IPS-15b (cell line): ENCODE measurements around the gene MYO10.

Experiments used
- H3K27me3 ChIP-seq: one replicate; pipeline ENCODE4 v1.6.1; 2013; ENCODE audit warnings: low read length; ENCODE audit not compliant: control insufficient read depth, insufficient read depth
- H3K36me3 ChIP-seq: one replicate; pipeline ENCODE4 v1.6.1; 2013; ENCODE audit warnings: low read length; ENCODE audit not compliant: control insufficient read depth, insufficient read depth
- H3K4me1 ChIP-seq: one replicate; pipeline ENCODE4 v1.6.1; 2013; ENCODE audit warnings: mild to moderate bottlenecking, low read length; ENCODE audit not compliant: control insufficient read depth, insufficient read depth
- H3K4me3 ChIP-seq: one replicate; pipeline ENCODE4 v1.5.1; 2013; ENCODE audit warnings: low read depth, low read length
- H3K9ac ChIP-seq: one replicate; pipeline ENCODE4 v1.6.1; 2013; ENCODE audit warnings: low read depth, mild to moderate bottlenecking, low read length
- H3K9me3 ChIP-seq: one replicate; pipeline ENCODE4 v1.6.1; 2013; ENCODE audit warnings: mild to moderate bottlenecking, low read length; ENCODE audit not compliant: control insufficient read depth, insufficient read depth

The MYO10 gene

DNA sequence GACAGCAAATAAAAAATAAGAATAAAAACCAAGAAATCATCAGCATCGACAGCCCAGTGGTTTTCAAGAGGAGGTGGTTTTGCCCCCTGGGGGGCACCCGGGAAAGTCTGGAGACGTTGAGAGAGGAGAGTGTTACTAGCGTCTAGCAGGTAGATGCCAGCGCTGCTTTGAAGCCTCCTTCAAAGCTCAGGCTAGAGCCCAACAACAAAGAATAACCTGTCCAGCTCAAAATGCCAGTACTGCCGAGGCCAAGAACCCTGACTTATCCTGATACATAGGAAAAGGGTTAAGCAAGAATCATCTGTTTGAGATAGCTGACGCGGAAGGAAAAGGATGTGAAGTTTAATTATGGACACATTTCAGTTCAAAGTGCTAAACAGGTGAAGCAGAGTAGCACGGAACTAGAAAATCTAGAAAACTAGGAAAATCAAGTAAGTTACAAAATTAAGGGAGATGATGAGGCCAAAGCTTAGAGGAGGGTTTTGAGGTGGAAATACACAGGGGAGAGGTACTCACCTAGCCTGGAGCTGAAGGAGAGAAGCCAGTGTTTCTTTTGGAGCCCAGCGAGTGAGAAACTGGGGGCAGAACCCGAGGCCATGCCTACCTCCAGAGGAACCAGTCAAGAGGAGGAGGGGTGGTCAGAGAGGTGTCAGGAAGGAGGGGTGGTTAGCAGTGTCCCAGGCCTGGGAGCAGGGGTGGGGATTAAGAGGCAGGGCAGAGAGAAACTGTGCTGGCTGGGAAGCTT lies 198.3 kb downstream of the MYO10 start:
- Histone ChIP-seq H3K36me3 (no peaks in the 10 kb centered on the region), H3K9me3 (no peaks in the 10 kb centered on the region), H3K4me1 (peaks cover 25% of the 10 kb centered on the region), H3K9ac (peak overlapping the region; percentile 82), H3K4me3 (peak overlapping the region; percentile 70), H3K27me3 (no peaks in the 10 kb centered on the region)

DNA sequence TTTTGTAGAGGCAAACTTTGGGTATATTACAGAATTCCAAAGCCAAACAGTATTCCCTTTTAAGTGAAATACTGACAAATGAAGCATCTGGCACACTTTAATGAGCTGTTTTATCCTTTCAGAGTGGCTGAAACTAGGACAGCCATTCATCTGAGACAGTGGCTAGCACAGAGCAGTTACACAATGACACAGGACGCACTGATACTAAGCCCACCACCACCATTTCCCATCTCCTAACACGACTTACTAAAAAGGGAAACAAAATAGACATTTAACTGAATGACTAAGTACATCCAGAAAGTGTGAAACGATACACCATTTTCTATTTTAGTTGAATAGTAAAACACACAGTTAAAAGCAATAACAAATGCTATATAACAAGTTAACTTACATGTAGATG lies 198.9 kb downstream of the MYO10 start:
- no peaks in the 10 kb centered on the region for H3K9me3 ChIP-seq
- H3K36me3 ChIP-seq, result no peaks in the 10 kb centered on the region
- H3K27me3 ChIP-seq, result no peaks in the 10 kb centered on the region
- H3K9ac ChIP-seq, result peak overlapping the region; percentile 82
- H3K4me3 ChIP-seq, result peak overlapping the region; percentile 70
- H3K4me1 ChIP-seq, result peaks cover 25% of the 10 kb centered on the region

DNA sequence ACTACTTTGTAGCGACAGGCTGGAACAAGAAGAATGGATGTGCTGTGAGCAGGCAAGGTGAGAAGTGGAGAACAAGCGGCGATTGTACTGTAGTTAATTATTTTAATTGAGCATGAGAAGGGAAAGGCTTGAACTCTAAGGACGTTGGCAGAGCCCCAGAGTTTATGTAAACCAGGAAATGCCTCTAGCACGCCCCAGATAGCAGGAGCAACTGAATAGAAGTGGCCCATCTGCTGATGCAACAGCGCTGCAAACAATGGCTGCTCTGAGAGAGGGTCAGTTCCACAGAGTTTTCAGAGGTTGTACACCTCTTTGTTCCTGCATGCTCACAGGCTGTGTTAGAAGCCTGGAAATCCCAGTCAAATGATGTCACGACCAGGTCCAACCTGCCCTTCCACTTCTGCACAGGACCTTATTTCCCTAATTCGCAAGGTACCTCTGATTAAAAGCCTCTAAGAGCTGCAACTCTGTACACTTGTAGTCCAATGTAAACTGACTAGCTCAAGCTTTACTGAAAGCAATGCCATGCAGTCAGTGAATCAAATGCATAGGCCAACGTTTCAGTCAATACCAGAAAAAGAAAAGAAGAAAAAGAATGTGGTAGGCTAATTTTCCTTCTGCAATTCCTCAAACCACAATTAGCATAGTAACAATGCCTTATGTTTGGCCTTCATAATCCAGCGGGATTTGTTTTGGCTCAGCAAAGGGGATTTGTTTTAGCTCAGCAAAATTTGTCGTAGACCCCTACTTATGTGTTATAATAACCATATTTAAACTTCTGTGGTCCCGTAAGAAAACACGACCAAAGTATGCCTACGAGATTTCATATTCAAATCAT lies 199.7 kb downstream of the MYO10 start:
- Histone ChIP-seq H3K9ac (peak overlapping the region; percentile 82), H3K4me1 (peaks cover 20% of the 10 kb centered on the region), H3K27me3 (no peaks in the 10 kb centered on the region), H3K36me3 (peaks cover 3% of the 10 kb centered on the region), H3K4me3 (peak overlapping the region; percentile 70), H3K9me3 (no peaks in the 10 kb centered on the region)

DNA sequence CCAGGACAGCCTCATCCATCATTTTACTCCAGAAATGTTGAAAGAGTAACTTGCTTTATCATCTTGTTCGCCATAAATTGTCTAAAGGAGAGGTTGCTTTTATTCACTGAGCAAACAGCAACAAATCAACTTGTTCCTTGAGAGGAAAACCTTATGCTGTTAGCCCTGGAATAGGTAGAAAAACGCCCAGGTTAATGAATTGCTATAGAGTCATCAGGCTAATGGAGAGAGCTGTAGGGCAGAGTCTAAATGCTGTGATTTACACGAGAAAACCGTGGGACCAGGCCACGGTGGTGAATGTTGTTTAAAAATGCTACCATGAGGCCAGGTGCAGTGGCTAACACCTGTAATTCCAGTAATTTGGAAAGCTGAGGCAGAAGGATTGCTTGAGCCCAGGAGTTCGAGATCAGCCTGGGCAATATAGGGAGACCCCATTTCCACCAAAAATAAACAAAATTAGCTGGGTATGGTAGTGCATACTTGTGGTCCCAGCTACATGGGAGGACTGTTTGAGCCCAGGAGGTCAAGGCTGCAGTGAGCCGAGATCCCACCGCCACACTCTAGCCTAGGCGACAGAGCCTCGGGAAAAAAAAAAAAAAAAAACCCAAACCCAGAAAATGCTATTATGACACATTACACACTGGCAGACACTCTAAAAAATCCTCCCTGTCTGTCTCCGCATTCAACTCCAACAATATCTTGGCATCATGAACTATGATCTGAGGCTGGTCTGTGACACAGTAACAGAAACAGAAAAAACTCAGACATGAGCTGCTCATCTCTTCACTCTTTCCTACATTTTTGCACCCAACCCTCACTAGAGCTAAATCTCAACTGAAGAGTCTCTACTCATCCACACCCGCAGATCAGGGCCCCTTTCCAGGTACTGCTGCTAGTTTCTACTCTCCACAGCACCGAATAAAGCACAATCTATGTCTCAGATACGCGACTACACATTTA lies 200.7 kb downstream of the MYO10 start:
- peak overlapping the region; percentile 70 for H3K4me3 ChIP-seq
- H3K9ac ChIP-seq, result peak overlapping the region; percentile 82
- H3K27me3 ChIP-seq, result no peaks in the 10 kb centered on the region
- H3K36me3 ChIP-seq, result peaks cover 3% of the 10 kb centered on the region
- H3K9me3 ChIP-seq, result no peaks in the 10 kb centered on the region
- H3K4me1 ChIP-seq, result peaks cover 19% of the 10 kb centered on the region

DNA sequence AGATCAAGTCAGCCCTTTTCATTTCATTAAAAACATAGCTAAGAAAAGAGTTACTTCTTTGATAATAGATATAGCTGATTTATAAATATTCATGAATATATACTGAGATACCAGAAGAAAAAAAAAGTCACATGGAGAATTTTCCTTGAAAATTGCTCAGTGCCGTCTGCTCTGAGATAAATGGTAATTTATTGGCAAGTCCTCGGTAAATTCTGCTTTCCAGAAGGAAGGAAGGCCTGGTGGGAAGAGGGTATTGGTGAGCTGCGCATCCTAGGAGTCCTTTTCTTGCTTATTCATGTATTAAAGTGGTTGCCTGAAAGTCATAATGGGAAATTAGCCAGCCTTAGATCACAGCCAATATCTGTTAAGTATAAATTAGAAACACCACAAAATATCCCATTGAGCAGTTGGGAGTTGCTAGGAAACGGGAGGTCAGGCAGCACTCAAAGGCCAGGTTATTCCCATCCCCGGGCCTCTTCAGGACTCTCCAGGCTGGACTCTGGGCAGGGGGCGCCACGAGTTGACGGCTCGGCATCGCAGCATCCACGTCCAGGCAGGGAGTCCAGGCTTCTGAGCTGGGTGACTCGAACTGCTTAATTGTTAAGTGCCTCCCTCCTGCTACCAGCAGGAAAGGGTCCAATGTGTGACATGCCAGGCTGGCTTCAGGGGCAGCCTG lies 202.6 kb downstream of the MYO10 start:
- H3K36me3 ChIP-seq, result peaks cover 3% of the 10 kb centered on the region
- H3K9me3 ChIP-seq, result no peaks in the 10 kb centered on the region
- no peak overlapping the region for H3K4me3 ChIP-seq
- H3K9ac ChIP-seq, result no peak overlapping the region
- H3K4me1 ChIP-seq, result peaks cover 15% of the 10 kb centered on the region
- H3K27me3 ChIP-seq, result no peaks in the 10 kb centered on the region

DNA sequence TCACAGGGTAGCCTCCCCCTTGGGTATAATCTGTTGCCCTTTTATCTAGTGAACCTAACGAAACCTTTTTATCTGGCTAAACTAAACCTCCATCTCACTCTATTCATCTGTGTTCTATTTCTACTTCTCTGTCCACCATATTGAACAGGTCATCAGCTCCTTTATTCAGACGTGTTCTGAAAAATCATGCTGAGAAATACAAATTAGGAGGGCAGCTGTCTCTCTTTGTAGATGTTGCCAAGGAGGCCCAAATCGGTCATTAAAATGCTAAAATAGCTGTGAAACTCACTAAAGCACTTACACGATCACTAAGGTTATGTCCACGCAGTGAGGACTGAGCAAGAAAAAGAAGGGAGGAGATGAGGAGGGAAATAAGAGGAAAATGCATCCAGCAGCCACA lies 203.7 kb downstream of the MYO10 start:
- Histone ChIP-seq H3K4me1 (peaks cover 15% of the 10 kb centered on the region), H3K36me3 (peaks cover 3% of the 10 kb centered on the region), H3K27me3 (no peaks in the 10 kb centered on the region)

DNA sequence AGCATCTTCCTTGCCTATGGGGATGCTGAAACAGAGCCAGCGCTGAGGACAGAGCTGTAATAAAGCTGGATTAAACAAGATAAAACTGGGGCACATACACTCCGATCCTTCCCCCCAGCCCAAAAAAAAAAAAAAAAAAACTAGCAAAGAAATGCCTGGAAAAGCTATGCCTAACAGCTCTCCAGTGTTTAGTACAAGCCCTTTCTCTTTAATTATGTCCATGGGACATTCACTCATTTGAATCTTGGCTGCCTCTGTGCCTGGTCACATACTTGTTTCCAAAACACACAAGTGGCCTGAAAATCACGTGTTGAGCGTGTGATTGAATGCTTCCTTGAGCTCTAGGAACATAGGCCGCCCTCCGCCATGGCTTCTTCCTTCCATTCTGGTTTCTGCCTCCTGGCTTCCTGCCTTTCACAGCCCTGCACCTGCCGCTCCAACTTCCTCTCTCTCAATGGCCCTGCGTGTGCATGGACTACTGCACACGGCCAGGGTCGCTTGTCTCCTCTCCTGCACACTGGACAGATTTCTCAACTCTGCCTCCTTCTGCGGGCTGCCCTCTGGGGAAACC lies 208.2 kb downstream of the MYO10 start:
- Histone ChIP-seq H3K9ac (no peak overlapping the region), H3K4me1 (peaks cover 7% of the 10 kb centered on the region), H3K9me3 (peaks cover 3% of the 10 kb centered on the region), H3K27me3 (no peaks in the 10 kb centered on the region), H3K36me3 (peaks cover 3% of the 10 kb centered on the region), H3K4me3 (no peak overlapping the region)

More for the DNA sequence above, 203.7 kb downstream of the MYO10 start:
- Histone ChIP-seq H3K9ac (no peak overlapping the region), H3K9me3 (no peaks in the 10 kb centered on the region), H3K4me3 (no peak overlapping the region)

DNA sequence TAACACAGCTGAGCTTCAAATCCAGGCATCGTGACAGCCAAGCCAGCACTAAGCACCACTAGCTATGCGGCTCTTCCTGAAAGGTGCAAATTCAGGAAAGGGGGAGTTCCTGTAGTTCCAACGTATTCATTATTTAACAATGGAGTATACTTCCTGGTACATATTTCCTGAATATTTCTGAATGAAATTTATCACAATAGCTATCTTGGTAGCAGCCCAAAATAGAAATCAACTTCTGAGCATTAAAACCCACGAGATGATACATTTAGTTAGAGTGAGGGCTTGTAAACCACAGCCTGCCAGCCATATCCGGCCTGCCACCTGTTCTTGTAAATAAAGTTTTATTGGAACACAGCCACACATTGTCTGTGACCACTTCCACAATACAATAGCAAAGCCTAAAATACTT lies 209.5 kb downstream of the MYO10 start:
- peaks cover 17% of the 10 kb centered on the region for H3K4me1 ChIP-seq
- H3K27me3 ChIP-seq, result no peaks in the 10 kb centered on the region
- H3K4me3 ChIP-seq, result no peak overlapping the region
- peaks cover 2% of the 10 kb centered on the region for H3K36me3 ChIP-seq
- no peak overlapping the region for H3K9ac ChIP-seq
- peaks cover 3% of the 10 kb centered on the region for H3K9me3 ChIP-seq

DNA sequence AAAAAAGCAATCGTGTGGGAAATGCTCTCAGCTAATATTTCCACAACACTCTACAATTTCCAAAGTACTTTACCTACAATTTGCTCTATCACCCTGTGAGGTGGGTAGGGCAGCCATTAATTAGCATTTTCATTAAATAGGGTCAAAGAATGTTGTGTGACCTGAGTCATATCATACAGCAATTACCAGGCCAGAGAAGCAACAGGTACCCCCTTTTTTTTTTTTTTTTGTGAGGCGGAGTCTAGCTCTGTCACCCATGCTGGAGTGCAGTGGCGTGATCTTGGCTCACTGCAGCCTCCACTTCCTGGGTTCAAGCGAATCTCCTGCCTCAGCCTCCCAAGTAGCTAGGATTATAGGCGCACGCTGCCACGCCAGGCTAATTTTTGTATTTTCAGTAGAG lies 210.5 kb downstream of the MYO10 start:
- Histone ChIP-seq H3K4me1 (peaks cover 24% of the 10 kb centered on the region), H3K27me3 (no peaks in the 10 kb centered on the region), H3K36me3 (no peaks in the 10 kb centered on the region), H3K9ac (no peak overlapping the region), H3K9me3 (peaks cover 3% of the 10 kb centered on the region), H3K4me3 (no peak overlapping the region)

DNA sequence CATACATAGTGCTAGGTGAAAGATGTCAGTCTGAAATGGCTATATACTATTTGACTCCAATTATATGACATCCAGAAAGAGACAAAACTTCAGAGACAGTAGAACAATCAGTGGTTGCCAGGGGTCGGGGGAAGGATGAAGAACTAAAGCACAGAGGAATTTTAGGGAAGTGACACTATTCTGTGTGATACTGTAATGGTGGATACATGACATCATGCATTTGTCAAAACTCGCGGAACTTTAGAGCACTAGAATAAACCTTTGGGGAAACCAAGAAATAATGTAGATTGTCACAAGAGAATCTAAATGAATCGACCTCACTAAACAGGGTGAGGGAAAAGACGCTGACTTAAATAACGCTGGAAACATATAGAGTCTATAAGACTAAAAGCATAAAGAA lies 212.3 kb downstream of the MYO10 start:
- Histone ChIP-seq H3K4me3 (no peak overlapping the region), H3K4me1 (peaks cover 24% of the 10 kb centered on the region), H3K9me3 (peaks cover 3% of the 10 kb centered on the region), H3K36me3 (no peaks in the 10 kb centered on the region), H3K27me3 (no peaks in the 10 kb centered on the region), H3K9ac (no peak overlapping the region)
